Testis (tissue), 2 donors: ENCODE data around the gene SPRED1.

Experiments used
- POLR2A ChIP-seq: fragments of 450-650 bp; IDR thresholded peaks from one replicate; pipeline ENCODE4 v1.6.1; 2017; ENCODE audit warnings: antibody characterized with exemption, mild to moderate bottlenecking, moderate library complexity
- TF ChIP-seq, protein P1 (sequence below), 3 experiments: fragments of 450-650 bp in 2 of 3; fragments of 200-600 bp in 1 of 3; sonication (generic) in 1 of 3; IDR thresholded peaks; one replicate each; pipeline ENCODE4 v1.5.1; 2016 to 2019; ENCODE audit warnings: antibody characterized with exemption in 3 of 3, mild to moderate bottlenecking in 2 of 3, moderate library complexity in 1 of 3

DNA sequence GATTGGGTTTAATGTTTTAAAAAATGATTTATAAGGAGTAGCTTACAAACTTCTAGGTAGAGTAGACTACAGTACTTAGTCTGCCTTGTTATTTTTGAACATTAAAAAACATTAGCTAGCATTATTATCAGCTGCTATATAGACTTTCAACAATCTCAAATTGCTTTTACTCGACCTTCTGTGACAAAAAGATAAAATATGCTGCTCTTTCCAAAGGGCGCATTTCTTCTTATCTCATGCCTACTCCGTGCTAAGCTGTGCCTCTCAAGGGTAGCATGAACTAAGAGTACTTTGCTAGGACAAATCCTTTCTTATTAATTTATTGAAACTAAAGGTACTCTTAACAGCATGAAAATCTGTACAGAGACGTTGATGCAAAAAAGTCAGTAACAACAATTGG lies 71.3 kb downstream of the SPRED1 start:
- TF ChIP-seq, protein P1, sequence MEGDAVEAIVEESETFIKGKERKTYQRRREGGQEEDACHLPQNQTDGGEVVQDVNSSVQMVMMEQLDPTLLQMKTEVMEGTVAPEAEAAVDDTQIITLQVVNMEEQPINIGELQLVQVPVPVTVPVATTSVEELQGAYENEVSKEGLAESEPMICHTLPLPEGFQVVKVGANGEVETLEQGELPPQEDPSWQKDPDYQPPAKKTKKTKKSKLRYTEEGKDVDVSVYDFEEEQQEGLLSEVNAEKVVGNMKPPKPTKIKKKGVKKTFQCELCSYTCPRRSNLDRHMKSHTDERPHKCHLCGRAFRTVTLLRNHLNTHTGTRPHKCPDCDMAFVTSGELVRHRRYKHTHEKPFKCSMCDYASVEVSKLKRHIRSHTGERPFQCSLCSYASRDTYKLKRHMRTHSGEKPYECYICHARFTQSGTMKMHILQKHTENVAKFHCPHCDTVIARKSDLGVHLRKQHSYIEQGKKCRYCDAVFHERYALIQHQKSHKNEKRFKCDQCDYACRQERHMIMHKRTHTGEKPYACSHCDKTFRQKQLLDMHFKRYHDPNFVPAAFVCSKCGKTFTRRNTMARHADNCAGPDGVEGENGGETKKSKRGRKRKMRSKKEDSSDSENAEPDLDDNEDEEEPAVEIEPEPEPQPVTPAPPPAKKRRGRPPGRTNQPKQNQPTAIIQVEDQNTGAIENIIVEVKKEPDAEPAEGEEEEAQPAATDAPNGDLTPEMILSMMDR (IDR thresholded peaks at IDR 0.05) = no peak
- TF ChIP-seq POLR2A = no peak
